Glutamatergic neuron (in vitro differentiated cells): ENCODE data around the gene LAMA5. TPM values are rescaled to one million over a fixed set of nuclear protein-coding genes. Genes with fewer than 3 reads are reported as not detected.
A peak's percentile ranks its signal among the peaks of the same experiment; 100 is the strongest.

Experiments
- DNase-seq: peaks from one replicate; pipeline ENCODE4 v3.0.0; 2022
- H3K27ac Mint-ChIP-seq: one replicate; pipeline ENCODE4 v1.8.0; 2020; ENCODE audit warnings: mild to moderate bottlenecking, mixed read lengths, inconsistent platforms; ENCODE audit not compliant: unreplicated experiment
- H3K27me3 Mint-ChIP-seq: one replicate; pipeline ENCODE4 v1.8.0; 2020; ENCODE audit warnings: mild to moderate bottlenecking, moderate library complexity, mixed read lengths, inconsistent platforms; ENCODE audit not compliant: unreplicated experiment
- H3K36me3 Mint-ChIP-seq: one replicate; pipeline ENCODE4 v1.8.0; 2020; ENCODE audit warnings: mild to moderate bottlenecking, mixed read lengths, inconsistent platforms; ENCODE audit not compliant: unreplicated experiment
- H3K4me1 Mint-ChIP-seq: one replicate; pipeline ENCODE4 v1.8.0; 2020; ENCODE audit warnings: mild to moderate bottlenecking, low read depth, mixed read lengths, inconsistent platforms; ENCODE audit not compliant: unreplicated experiment
- H3K4me3 Mint-ChIP-seq: one replicate; pipeline ENCODE4 v1.8.0; 2020; ENCODE audit warnings: mild to moderate bottlenecking, mixed read lengths, inconsistent platforms; ENCODE audit not compliant: unreplicated experiment
- H3K9me3 Mint-ChIP-seq: one replicate; pipeline ENCODE4 v1.8.0; 2020; ENCODE audit warnings: mild to moderate bottlenecking, moderate library complexity, mixed read lengths, inconsistent platforms; ENCODE audit not compliant: unreplicated experiment
- CTCF ChIP-seq: fragments of 200-600 bp; sonication (generic); IDR thresholded peaks from one replicate; pipeline ENCODE4 v1.5.0; 2021; ENCODE audit not compliant: partially characterized antibody, unreplicated experiment
- total RNA-seq: library from RNA; stranded (reverse); fragmentation: NEBNext Ultra II Directional; extraction: Animal tissue kit (Norgen Biotek cat#: 25700); gene quantifications from one replicate; pipeline ENCODE4 v1.2.1, GENCODE V29; 2021; ENCODE audit not compliant: unreplicated experiment

The LAMA5 gene
- total RNA-seq, 1 donor from 2014 or later = 724 TPM

- Mint-ChIP-seq H3K36me3 (no peaks in the 10 kb centered on the region), H3K4me3 (no peak overlapping the region), H3K27ac (peak overlapping the region; percentile 33), H3K4me1 (no peaks in the 10 kb centered on the region), H3K27me3 (peaks cover 5% of the 10 kb centered on the region), H3K9me3 (peaks cover 4% of the 10 kb centered on the region)
- DNase-seq = no peak
- TF ChIP-seq CTCF = no peak
Observed at GRCh38 chr20:62318400-62319345, 48.4 kb downstream of the LAMA5 start.

- TF ChIP-seq CTCF = no peak
- Mint-ChIP-seq H3K27me3 (peaks cover 5% of the 10 kb centered on the region), H3K4me3 (no peak overlapping the region), H3K9me3 (peaks cover 4% of the 10 kb centered on the region), H3K4me1 (no peaks in the 10 kb centered on the region), H3K27ac (no peak overlapping the region), H3K36me3 (no peaks in the 10 kb centered on the region)
- no peak for DNase-seq
Observed at GRCh38 chr20:62317167-62317655, 49.9 kb downstream of the LAMA5 start.

GRCh38 chr20:62316331-62317166, 50.6 kb downstream of the LAMA5 start:
- Mint-ChIP-seq H3K27ac (no peak overlapping the region), H3K4me3 (no peak overlapping the region), H3K9me3 (peaks cover 4% of the 10 kb centered on the region), H3K36me3 (no peaks in the 10 kb centered on the region), H3K27me3 (peaks cover 5% of the 10 kb centered on the region), H3K4me1 (no peaks in the 10 kb centered on the region)
- DNase-seq = no peak
- TF ChIP-seq CTCF = no peak

- H3K27me3 Mint-ChIP-seq = peaks cover 5% of the 10 kb centered on the region
- no peak for TF ChIP-seq CTCF
- H3K4me1 Mint-ChIP-seq = no peaks in the 10 kb centered on the region
- H3K27ac Mint-ChIP-seq = no peak overlapping the region
- H3K9me3 Mint-ChIP-seq = peaks cover 4% of the 10 kb centered on the region
- H3K4me3 Mint-ChIP-seq = no peak overlapping the region
- H3K36me3 Mint-ChIP-seq = no peaks in the 10 kb centered on the region
- no peak for DNase-seq
Observed at GRCh38 chr20:62315773-62316172, 51.3 kb downstream of the LAMA5 start.
